ENCODE results near the gene TLR2.
A peak's percentile ranks its signal among the peaks of the same experiment; 100 is the strongest.

TLR2 gene

DNA sequence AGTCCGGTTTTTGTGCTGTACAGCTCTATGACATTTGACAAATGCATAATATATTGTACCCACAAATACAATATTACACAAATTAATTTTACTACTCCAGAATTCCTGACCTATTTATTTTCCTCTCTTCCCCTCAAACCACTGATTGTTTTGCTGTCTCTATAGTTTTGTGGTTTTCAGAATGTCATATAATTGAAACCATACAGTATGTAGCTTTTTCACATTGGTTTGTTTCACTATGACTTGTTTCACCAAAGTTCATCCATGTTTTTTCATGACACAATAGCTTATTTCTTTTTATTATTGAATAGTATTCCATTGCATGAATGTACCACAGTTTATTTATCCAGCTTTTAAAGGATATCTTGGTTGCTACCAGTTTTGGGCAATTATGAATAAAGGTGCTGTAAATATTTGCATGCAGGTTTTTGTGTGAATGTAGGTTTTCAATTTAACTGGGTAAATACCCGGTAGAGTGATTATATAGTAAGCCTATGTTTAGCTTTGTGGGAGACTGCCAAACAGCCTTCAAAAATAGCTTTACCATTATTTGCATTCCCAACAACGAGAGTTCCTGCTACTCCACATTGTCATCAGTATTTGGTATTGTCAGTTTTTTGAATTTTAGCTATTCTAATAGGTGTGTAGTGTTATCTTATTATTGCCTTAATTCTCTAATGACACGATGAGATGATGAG lies 49.8 kb downstream of the TLR2 start:
- FAIRE-seq = no peak

DNA sequence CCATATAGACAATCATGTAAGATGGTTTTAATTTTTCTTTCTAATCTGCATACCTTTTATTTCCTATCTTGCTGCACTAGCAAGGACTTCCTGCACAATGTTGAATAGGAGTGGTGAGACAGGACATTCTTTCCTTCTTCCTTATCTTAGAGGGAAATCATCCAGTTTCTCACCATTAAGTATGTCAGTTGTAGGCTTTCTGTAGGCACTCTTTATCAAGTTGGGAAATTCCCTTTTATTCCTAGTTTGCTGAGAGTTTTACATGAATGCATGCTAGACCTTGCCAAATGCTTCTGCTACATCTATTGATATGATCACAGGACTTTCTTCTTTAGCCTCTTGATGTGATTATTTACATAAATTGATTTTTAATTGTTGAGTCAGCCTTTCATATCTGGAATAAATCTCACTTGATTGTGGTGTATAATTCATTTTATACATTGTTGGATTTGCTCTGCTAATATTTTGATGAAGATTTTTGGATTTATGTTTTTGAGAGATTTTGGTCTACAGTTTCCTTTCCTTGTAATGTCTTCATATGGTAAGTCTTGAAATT lies 51.9 kb downstream of the TLR2 start:
- no peak for FAIRE-seq

DNA sequence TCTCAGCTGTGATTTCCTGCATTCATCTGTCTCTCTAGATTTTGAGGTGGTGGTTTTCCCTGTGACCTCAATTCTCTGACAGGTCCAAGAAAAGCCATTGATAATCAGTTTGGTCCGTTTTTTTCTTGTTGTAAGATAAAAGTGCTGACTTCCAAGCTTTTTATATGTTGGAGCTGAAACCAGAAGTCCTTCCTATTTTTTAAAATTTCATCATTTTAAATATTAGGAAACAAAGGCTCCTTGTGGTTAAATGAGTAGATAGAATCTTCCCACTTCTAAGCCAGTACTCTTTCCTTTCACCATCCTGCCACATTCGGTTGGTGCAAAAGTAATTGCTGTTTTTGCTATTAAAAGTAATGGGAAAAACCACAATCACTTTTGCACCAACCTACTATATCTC lies 57.5 kb downstream of the TLR2 start:
- FAIRE-seq = no peak

DNA sequence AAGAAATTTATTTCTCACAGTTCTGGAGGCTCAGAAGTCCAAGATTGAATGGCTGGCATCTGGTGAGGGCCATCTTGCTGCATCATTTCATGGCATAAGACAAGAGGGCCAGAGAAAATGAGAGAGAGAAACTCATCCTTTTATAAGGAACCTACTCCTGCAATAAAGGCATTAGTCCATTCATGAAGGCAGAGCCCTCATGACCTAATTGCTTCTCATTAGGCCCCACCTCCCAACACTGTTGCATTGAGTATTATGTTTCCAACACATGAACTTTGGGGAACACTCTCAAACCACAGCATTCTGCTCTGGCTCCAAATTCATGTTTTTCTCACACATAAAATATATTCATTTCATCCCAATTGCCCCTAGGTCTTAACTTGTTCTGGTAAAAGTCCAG lies 61.6 kb downstream of the TLR2 start:
- no peak for FAIRE-seq

DNA sequence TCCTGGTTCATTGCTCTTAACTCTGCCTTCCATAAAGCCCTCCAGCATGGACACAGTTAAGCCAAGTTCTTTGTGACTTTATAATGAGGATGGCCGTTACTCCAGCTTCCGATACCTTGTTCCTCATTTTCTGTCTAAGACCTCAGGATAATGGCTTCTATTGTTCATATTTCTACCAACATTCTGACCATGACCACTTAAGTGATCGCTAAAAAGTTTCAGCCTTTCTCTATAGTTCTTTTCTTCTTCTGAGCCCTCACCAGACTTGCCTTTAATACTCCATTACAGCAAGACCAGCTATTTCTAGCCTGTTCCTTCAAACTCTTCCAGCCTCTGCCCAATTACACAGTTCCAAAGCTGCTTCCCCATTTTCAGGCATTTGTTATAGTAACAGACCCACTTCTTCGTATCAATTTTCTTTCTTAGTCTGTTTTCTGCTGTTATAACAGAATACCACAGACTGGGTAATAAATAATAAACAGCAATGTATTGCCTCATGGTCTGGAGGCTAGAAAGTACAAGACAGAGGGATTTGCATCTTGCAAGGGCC lies 63.4 kb downstream of the TLR2 start:
- FAIRE-seq = no peak

DNA sequence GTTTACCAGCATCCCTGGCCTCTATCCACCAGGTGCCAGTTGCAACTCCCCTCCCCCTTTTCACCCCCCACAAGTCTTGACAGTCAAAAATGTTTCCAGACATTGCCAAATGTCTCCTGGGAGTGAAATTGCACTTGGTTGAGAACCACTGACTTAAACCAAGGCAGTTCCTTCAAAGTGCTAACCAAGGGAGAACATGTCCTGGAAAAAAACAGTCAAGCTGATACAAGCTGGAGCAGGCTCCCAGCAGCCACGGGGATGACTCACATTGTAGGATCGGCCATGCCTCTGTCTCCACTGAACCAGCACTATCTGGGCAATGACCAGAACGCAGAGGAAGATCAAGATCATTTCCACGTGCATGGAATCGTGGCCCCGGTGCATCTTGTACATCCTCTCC lies 64.3 kb downstream of the TLR2 start:
- FAIRE-seq = no peak

DNA sequence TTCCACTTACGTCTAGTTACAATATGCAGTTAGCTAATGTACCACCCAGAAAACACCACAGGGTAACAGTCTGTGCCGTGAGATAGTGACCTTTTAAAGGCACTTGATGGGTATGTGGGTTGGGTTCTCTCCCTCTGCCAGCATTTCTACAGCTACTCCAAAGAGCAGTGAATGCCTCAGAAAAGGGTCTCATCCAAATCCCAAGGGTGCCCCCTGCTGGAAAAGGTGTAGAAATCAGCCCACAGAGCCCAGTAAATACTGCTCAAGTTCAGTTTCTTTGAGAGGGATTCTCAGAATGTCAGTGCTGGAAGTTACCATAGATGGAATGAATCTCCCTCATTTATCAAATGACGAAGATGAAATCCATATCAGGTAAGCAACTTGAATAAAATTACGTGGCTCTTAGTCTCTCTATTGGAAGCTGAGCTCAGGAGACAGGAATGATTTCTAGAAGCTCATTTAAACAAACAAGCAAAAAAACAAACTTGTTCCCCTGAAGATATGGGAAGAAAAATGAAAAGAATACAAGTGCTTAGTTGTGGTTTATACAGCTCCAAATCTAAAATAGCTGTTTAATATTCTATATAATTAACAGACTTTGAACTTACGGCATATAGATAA lies 66.2 kb downstream of the TLR2 start:
- FAIRE-seq = peak; percentile 63

DNA sequence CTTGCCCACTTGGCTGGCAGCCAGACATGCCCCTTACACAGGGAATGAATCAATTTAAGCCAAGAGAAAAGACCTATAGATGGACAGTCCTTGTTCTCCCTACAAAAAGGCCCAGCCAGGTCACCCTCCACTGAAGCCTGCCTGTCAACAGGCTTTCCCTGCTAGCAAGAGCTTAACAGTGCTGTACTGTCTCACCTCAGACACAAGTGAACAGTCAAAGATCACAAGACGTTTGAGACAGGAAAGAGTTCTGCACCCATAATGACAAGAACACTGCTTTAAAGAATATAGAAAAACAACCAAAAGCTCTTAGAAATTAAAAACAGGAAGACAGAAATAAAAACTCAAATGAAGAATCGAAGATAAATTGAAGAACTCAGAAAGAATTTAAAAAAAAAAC lies 71.1 kb downstream of the TLR2 start:
- no peak for FAIRE-seq
